Hepatocyte (in vitro differentiated cells): ENCODE data around the gene ZSCAN10. TPM values are rescaled to one million over a fixed set of nuclear protein-coding genes. Genes with fewer than 3 reads are reported as not detected.

Experiments used
- DNase-seq: peaks from one replicate; pipeline ENCODE4 v3.0.0-alpha.2; 2016; ENCODE audit warnings: low spot score
- H2AFZ ChIP-seq: fragments of 200-600 bp; sonication (generic); 2 replicates; pipeline ENCODE4 v1.6.0; 2016; ENCODE audit warnings: antibody characterized with exemption, mild to moderate bottlenecking
- H3K27ac ChIP-seq: fragments of 200-600 bp; sonication (generic); 2 replicates; pipeline ENCODE4 v1.5.1; 2016; ENCODE audit warnings: mild to moderate bottlenecking
- H3K27me3 ChIP-seq: fragments of 200-600 bp; sonication (generic); 2 replicates; pipeline ENCODE4 v1.6.1; 2016
- H3K36me3 ChIP-seq: fragments of 200-600 bp; sonication (generic); replicated peaks from 2 replicates; pipeline ENCODE4 v1.5.1; 2016; ENCODE audit warnings: low read depth; ENCODE audit not compliant: insufficient read depth
- H3K4me1 ChIP-seq: fragments of 200-600 bp; sonication (generic); 2 replicates; pipeline ENCODE4 v1.5.1; 2016; ENCODE audit warnings: mild to moderate bottlenecking, moderate library complexity; ENCODE audit not compliant: insufficient read depth
- H3K4me2 ChIP-seq: fragments of 200-600 bp; sonication (generic); 2 replicates; pipeline ENCODE4 v1.6.0; 2016
- H3K4me3 ChIP-seq: fragments of 200-600 bp; sonication (generic); 2 replicates; pipeline ENCODE4 v1.5.1; 2016; ENCODE audit warnings: mild to moderate bottlenecking
- H3K79me2 ChIP-seq: fragments of 200-600 bp; sonication (generic); 2 replicates; pipeline ENCODE4 v1.6.0; 2017; ENCODE audit warnings: mild to moderate bottlenecking
- H3K9me2 ChIP-seq: fragments of 200-600 bp; sonication (generic); replicated peaks from 2 replicates; pipeline ENCODE4 v1.6.0; 2017; ENCODE audit warnings: mild to moderate bottlenecking; ENCODE audit not compliant: insufficient read depth
- H3K9me3 ChIP-seq: fragments of 200-600 bp; sonication (generic); 2 replicates; pipeline ENCODE4 v1.5.1; 2016; ENCODE audit warnings: low read depth, mild to moderate bottlenecking
- H4K20me1 ChIP-seq: fragments of 200-600 bp; sonication (generic); 2 replicates; pipeline ENCODE4 v1.6.0; 2016; ENCODE audit warnings: mild to moderate bottlenecking; ENCODE audit not compliant: insufficient read depth, poor library complexity, severe bottlenecking
- CTCF ChIP-seq: fragments of 200-600 bp; sonication (generic); IDR thresholded peaks from 2 replicates; pipeline ENCODE4 v1.5.1; 2016; ENCODE audit warnings: antibody characterized with exemption, mild to moderate bottlenecking; ENCODE audit not compliant: poor library complexity
- EZH2 ChIP-seq: fragments of 200-600 bp; sonication (generic); IDR thresholded peaks from 2 replicates; pipeline ENCODE4 v1.6.1; 2016; ENCODE audit warnings: antibody characterized with exemption, mild to moderate bottlenecking, borderline replicate concordance
- EZH2phosphoT487 ChIP-seq: fragments of 200-600 bp; sonication (generic); IDR thresholded peaks from one replicate; pipeline ENCODE4 v1.6.1; 2018; ENCODE audit warnings: antibody characterized with exemption, mild to moderate bottlenecking, low read depth, moderate library complexity; ENCODE audit not compliant: unreplicated experiment, severe bottlenecking
- WGBS: methylation state at CpG from one replicate; pipeline ENCODE4 v1.1.6; 2016; ENCODE audit warnings: low lambda C conversion rate; ENCODE audit errors: missing lambda C conversion rate; 5-methylcytosine and 5-hydroxymethylcytosine counted together
- polyA plus RNA-seq: library from polyadenylated mRNA; unstranded; fragments of >200 nt; fragmentation: Nextera tagmentation; extraction: Ambion mirVana; gene quantifications from 2 replicates; pipeline ENCODE4 v1.2.1, GENCODE V29; 2016
- total RNA-seq: library from RNA; depleted of rRNA; stranded (reverse); fragments of >200 nt; gene quantifications from 2 replicates; pipeline ENCODE4 v1.2.3, GENCODE V29; 2014

The ZSCAN10 gene
- total and polyA plus RNA-seq, 2 experiments from 2014 or later = not detected

GRCh38 chr16:3089717-3090592, 9.1 kb downstream of the ZSCAN10 start:
- Histone ChIP-seq H3K36me3 (no peaks in the 10 kb centered on the region), H3K4me2 (no peak overlapping the region), H3K9me2 (no peaks in the 10 kb centered on the region), H3K9me3 (no peaks in the 10 kb centered on the region), H3K27ac (no peak overlapping the region), H3K79me2 (no peaks in the 10 kb centered on the region), H3K4me3 (no peak overlapping the region), H3K27me3 (no peaks in the 10 kb centered on the region), H4K20me1 (no peaks in the 10 kb centered on the region), H3K4me1 (peaks cover 7% of the 10 kb centered on the region), H2AFZ (no peak overlapping the region)
- no peak for DNase-seq
- TF ChIP-seq EZH2phosphoT487 = no peak
- no peak for TF ChIP-seq CTCF
- no peak for TF ChIP-seq EZH2
- 99% methylated on average over 71 of the region's 81 CpGs for WGBS

DNA sequence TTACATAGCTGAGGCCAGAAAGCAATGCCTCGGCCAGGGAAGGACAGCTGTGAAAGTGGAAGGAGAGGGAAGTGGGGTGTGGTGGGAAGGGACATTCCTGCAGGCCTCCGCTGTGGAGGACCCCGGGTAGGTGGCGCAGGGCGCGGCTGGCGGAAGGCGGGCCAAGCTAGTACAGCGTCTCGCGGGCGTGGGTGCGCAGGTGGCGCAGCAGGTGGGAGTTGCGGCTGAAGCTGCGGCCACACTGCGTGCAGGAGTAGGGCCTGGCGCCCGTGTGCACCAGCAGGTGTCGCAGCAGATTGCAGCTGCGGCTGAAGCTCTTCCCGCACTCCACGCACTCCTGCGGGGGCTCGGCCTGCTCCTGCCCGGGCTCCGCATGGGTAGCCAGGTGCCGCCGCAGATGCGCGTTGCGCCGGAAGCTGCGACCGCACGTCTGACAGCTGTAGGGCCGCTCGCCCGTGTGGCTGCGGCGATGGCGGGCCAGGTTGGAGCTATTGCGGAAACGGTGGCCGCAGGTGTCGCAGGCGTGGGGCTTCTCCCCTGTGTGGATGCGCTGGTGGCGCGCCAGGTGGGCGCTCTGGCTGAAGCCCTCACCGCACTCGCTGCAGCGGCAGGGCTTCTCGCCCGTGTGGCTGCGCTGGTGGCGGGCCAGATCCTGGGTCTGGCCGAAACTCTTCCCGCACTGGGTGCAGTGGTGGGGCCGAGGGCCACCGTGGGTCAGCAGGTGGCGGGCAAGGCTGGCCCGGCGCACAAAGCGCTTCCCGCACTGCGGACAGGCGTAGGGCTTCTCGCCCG, 10.0 kb downstream of the ZSCAN10 start:
- H2AFZ ChIP-seq = no peak overlapping the region

GRCh38 chr16:3088450-3088849, 10.6 kb downstream of the ZSCAN10 start:
- TF ChIP-seq EZH2 (no peak), CTCF (no peak), EZH2phosphoT487 (no peak)
- Histone ChIP-seq H3K27ac (no peak overlapping the region), H3K79me2 (no peaks in the 10 kb centered on the region), H2AFZ (no peak overlapping the region), H3K9me2 (no peaks in the 10 kb centered on the region), H3K27me3 (no peaks in the 10 kb centered on the region), H3K36me3 (no peaks in the 10 kb centered on the region), H3K4me3 (no peak overlapping the region), H3K9me3 (no peaks in the 10 kb centered on the region), H3K4me1 (peaks cover 7% of the 10 kb centered on the region), H3K4me2 (no peak overlapping the region), H4K20me1 (no peaks in the 10 kb centered on the region)
- 81% methylated on average over 7 of the region's 7 CpGs for WGBS
- no peak for DNase-seq

More for the DNA sequence above, 10.0 kb downstream of the ZSCAN10 start:
- Histone ChIP-seq H3K9me3 (no peaks in the 10 kb centered on the region), H3K36me3 (no peaks in the 10 kb centered on the region), H3K9me2 (no peaks in the 10 kb centered on the region), H3K27me3 (no peaks in the 10 kb centered on the region), H3K4me2 (no peak overlapping the region), H3K4me1 (peaks cover 7% of the 10 kb centered on the region), H3K27ac (no peak overlapping the region), H4K20me1 (no peaks in the 10 kb centered on the region), H3K4me3 (no peak overlapping the region), H3K79me2 (no peaks in the 10 kb centered on the region)
- TF ChIP-seq EZH2 (no peak), CTCF (no peak), EZH2phosphoT487 (no peak)
- 98% methylated on average over 70 of the region's 71 CpGs for whole genome bisulfite sequencing
- DNase-seq = no peak
